HT1080 (cell line): ENCODE data around the gene HS3ST5. TPM values are rescaled to one million over a fixed set of nuclear protein-coding genes. Genes with fewer than 3 reads are reported as not detected.
"Not testable (repeated sequence)": the region's sequence is repeated elsewhere in the genome, so short reads cannot be mapped to it uniquely, and the experiment has no call there.

ENCODE experiments used
- DNase-seq: peaks from one replicate; pipeline ENCODE4 v3.0.0-alpha.2; 2015; ENCODE audit warnings: low read depth
- total RNA-seq: library from RNA; depleted of rRNA; stranded (reverse); fragments of >200 nt; shearing (Covaris generic); gene quantifications from 2 replicates; pipeline ENCODE4 v1.2.3, GENCODE V29; 2014

The HS3ST5 gene
- total RNA-seq, 1 experiment from 2014 or later, result 0.18 TPM

GRCh38 chr6:114053791-114054190 is 289.0 kb downstream of the HS3ST5 start:
- no peak for DNase-seq

DNA sequence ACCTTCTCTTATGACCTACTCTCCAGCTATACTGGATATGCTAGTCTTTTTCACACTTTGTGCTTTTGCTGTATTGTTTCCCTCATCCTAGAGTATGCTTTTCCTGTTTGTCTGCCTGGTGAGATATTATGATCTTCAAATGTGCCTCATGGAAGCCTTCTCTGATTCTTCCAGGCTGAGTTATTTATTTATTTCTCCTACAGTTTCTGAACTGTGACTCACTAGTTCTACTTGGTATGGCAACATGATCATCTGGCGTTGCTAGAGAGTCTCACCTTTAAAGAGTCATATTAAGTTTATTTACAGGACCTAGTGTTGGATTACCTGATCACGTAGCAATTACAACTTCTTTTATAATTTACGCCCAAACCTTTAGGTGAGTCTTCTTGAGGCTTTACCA is 290.7 kb downstream of the HS3ST5 start:
- no peak for DNase-seq

- DNase-seq, result no peak
These were observed 291.8 kb downstream of the HS3ST5 start for GRCh38 chr6:114051031-114051430.

DNA sequence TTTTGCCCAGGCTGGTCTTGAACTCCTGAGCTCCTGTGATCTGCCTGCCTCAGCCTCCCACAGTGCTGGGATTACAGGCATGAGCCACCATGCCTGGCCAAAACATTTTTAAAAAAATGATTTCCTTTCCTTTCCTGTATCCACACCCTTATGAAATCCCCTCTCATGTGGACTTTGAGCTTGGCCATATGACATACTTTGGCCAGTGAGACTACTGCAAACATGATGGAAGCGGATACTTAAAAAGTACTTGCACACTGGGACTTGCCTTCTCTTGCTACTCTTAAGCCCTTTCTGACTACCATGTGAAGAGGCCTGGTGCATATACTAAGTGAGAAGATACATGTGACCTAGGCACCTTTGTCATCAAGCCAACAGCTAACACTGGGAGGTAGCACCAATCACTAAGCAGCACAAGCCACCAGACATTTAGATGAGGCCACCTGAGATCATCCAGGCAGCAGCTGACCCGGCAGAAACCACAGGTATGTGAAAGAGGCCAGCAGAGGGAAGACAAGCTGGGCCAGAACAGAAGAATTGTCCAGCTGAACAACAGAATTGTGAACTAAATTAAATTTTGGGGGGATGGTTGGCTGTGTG is 293.4 kb downstream of the HS3ST5 start:
- DNase-seq, result peak; percentile 34

DNA sequence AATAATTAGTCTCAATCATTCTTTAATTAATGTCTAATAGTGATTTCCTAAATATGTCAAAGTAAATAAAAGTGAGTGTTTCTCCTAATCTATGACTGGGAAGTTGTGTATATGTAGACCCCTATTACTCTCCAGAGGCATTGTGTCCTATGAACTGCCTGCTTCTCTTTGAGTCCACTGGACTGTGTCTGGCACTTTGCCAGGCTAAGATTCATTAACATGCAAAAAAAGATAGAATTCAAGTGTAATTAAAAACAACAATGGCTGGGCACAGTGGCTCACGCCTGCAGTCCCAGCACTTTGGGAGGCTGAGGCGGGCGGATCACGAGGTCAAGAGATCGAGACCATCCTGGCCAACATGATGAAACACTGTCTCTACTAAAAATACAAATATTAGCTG is 298.3 kb downstream of the HS3ST5 start:
- not testable (repeated sequence) for DNase-seq

- no peak for DNase-seq
These were observed 300.4 kb downstream of the HS3ST5 start for GRCh38 chr6:114042267-114043016.

DNA sequence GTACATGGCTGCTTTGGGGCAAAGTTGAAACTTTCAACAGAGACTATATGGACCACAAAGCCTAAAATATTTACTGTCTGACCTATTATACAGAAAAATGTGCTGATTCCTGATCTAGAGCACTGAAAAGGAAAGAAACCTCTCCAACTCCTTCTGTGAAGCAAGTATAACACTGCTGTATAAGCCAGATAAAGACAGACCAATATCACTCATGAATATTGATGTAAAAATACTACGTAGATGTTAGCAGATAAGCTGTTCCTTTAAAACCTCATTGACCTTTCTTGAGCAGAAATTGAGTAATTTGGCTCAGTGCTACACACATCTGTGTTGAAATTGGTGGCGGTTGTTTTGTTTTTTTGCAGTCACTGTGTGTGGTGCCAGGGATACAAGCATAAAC is 302.0 kb downstream of the HS3ST5 start:
- no peak for DNase-seq

DNA sequence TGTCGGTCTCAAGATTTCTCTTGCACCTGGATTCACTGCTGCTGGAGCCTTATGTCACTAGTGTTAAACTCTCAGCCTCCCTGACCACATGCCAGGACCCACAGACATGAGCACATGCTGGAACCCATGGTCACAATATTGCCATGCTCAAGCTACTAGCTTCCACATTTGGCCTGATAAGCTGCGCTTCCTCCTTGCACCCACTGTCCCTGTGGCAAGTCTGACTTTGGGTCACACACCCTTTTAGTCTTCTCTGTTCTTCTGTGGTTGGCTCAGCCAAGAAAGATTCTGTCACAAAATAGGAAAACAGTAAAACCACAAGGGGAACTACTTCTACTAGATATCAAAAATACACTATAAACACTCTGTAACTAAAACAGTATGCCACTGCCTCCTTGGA is 303.0 kb downstream of the HS3ST5 start:
- DNase-seq, result no peak

- DNase-seq, result no peak
These were observed 309.2 kb downstream of the HS3ST5 start for GRCh38 chr6:114033606-114034005.

- no peak for DNase-seq
These were observed 310.1 kb downstream of the HS3ST5 start for GRCh38 chr6:114032721-114033120.

DNA sequence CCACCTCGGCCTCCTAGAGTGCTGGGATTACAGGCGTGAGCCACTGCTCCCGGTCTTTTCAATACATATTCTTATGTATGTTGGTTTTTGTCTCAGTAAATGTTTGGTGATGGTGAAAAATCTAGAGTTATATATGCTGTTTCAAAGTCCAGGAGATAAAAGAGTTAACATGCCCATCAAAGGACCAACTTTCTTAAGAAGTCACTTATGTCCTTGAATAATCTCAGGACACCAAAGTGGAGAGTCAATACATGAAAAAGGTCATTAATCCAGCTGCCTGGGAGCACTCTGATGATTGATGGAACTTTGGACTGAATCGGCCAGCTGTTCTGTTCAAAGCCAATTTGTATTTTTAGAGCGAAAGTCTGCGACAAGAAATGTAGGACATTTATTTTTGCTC is 312.1 kb downstream of the HS3ST5 start:
- DNase-seq, result no peak

DNA sequence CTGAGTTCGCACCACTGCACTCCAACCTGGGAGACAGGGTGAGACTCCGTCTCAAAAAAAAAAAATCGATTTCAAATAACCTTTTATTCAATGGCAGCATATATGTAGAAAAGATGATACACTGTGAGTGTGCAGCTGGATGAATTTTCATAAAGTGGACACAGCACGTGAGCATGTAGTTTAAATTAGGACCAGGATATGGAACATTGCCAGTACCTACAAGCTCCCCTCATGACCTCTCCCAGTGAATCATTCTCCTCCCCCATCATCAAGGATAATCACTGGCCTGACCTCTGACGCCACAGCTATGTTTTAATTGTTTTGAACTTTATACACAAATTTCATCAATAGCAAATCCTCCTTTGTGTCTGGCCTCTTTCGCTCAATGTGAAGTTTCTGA is 318.1 kb downstream of the HS3ST5 start:
- DNase-seq, result no peak

GRCh38 chr6:114020196-114020595 is 322.6 kb downstream of the HS3ST5 start:
- DNase-seq, result no peak

GRCh38 chr6:114017146-114017545 is 325.7 kb downstream of the HS3ST5 start:
- peak; percentile 85 for DNase-seq

DNA sequence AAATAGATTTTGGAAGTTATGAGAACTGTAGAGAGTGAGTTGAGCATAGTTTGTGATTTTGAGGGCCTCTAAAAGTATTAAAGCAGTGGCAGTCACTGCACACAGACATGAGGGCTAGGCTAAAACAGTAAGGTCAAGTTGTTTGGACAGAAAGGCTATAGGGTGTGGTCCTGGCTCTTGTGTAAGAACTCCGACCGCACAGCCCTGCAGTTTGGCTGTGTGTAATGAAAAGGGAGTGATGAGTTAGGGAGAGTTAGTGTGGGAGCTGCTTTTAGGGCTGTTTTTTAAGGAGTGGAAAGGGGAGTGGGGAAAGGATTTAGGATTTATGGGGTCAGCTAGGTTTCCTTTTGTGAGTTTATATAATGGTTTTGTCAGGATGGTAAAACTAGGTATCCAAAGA is 328.7 kb downstream of the HS3ST5 start:
- DNase-seq, result not testable (repeated sequence)

GRCh38 chr6:114011486-114011885 is 331.3 kb downstream of the HS3ST5 start:
- DNase-seq, result not testable (repeated sequence)

- DNase-seq, result no peak
These were observed 332.3 kb downstream of the HS3ST5 start for GRCh38 chr6:114010540-114010939.

DNA sequence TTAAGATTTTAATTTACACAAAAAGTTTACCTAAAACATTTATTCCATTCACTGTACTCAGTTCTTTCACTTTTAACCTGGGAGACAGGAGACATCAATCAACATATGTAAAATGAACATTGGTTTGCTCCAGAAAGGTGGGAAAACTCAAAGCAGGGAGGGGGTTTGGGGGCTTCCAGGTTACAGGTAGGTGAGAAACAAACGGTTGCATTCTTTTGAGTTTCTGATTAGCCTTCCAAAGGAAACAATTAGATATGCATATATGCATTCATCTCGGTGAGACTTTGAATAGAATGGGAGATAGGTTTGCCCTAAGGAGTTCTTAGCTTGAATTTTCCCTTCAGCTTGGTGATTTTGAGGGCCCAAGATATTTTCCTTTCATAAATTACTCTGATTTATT is 333.6 kb downstream of the HS3ST5 start:
- no peak for DNase-seq

DNA sequence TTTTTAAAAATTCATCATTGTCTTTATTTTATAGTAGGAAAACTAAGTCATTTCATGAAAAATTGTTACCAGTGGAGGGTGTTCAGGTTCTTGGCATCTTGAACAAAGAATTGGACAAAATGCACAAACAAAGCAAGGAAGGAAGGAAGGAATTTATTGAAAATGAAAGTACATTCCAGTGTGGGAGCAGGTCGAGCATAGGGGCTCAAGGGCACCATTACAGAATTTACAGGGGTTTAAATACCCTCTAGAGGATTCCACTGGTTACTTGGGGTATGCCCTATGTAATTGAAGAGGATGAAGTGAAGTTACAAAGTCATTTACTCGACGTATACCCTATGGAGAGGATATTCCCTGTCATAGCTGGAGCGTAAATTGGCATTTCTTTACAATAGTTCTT is 334.5 kb downstream of the HS3ST5 start:
- no peak for DNase-seq

- DNase-seq, result peak; percentile 42
These were observed 335.3 kb downstream of the HS3ST5 start for GRCh38 chr6:114007516-114007915.
